ENCODE data around the gene SEC11A.

DNA sequence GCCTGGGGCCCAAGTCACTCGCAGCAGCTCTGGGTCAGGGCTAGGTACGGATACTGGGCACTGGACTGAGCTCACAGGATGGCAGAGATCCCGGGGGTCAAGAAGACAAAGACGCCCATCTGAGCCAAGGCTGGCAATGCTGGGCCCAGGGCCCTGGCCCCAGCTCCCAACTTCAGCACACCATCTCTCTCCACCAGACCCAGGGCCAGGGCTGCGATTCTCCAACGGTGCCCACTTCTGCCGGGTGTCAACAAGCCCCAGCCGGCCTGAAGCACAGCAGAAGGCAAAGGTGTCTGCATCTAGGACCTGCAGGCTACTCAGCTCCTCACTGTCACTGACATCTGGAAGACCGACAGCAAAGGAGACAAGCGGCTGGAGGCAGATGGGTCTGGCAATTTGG, 70.4 kb downstream of the SEC11A start:
- TF ChIP-seq POLR2AphosphoS5 (IDR thresholded peaks at IDR 0.05; ENCODE audit: low read depth, low read length) (no peak), TAF1 (IDR thresholded peaks at IDR 0.05; ENCODE audit: borderline replicate concordance, insufficient read depth, low read length) (no peak), FOXP2 (optimal IDR thresholded peaks at IDR 0.05; ENCODE audit: borderline replicate concordance, extremely low read depth, extremely low read length, insufficient read depth) (no peak)

Measured in PFSK-1 (cell line).